Tongue (tissue), 2 donors: ENCODE measurements around the gene ZBTB25. TPM values are rescaled to one million over a fixed set of nuclear protein-coding genes. Genes with fewer than 3 reads are reported as not detected.

Experiments
- small RNA-seq: library from RNA; depleted of rRNA; stranded (forward); fragments of <200 nt; gene quantifications from one replicate; pipeline ENCODE3, GENCODE V24; 2014; ENCODE audit warnings: low replicate concordance
- total RNA-seq: library from RNA; depleted of rRNA; stranded (reverse); fragments of >200 nt; gene quantifications from one replicate; pipeline ENCODE4 v1.2.3, GENCODE V29; 2014

The ZBTB25 gene
- total RNA-seq, 1 donor from 2014 or later, result 5.9 TPM

Small RNA genes lying within 50 kb of the gene (small RNA-seq; reads per million reads assigned to genes)
- gene AL049869.4, result not detected

Other genes with a start within 250 kb of the ZBTB25 start
- gene ESR2, start 209.5 kb downstream of the ZBTB25 start, total RNA-seq, result 0.21 TPM
- 54.6 TPM for gene MTHFD1, start 115.5 kb downstream of the ZBTB25 start, total RNA-seq
- gene AKAP5, start 38.3 kb downstream of the ZBTB25 start, total RNA-seq, result 0.51 TPM
- gene ZBTB1, start 932 bp upstream of the ZBTB25 start, total RNA-seq, result 56.3 TPM
- gene HSPA2, start 36.9 kb upstream of the ZBTB25 start, total RNA-seq, result 67.6 TPM
- 1.6 TPM for gene PPP1R36, start 46.1 kb upstream of the ZBTB25 start, total RNA-seq
- gene PLEKHG3, start 200.6 kb upstream of the ZBTB25 start, total RNA-seq, result 38.0 TPM